Measurements from ENCODE around the gene CDON. TPM values are rescaled to one million over a fixed set of nuclear protein-coding genes. Genes with fewer than 3 reads are reported as not detected.
A peak's percentile ranks its signal among the peaks of the same experiment; 100 is the strongest.

The CDON gene
- total RNA-seq, 1 experiment from 2014 or later, result 34.1 TPM

DNA sequence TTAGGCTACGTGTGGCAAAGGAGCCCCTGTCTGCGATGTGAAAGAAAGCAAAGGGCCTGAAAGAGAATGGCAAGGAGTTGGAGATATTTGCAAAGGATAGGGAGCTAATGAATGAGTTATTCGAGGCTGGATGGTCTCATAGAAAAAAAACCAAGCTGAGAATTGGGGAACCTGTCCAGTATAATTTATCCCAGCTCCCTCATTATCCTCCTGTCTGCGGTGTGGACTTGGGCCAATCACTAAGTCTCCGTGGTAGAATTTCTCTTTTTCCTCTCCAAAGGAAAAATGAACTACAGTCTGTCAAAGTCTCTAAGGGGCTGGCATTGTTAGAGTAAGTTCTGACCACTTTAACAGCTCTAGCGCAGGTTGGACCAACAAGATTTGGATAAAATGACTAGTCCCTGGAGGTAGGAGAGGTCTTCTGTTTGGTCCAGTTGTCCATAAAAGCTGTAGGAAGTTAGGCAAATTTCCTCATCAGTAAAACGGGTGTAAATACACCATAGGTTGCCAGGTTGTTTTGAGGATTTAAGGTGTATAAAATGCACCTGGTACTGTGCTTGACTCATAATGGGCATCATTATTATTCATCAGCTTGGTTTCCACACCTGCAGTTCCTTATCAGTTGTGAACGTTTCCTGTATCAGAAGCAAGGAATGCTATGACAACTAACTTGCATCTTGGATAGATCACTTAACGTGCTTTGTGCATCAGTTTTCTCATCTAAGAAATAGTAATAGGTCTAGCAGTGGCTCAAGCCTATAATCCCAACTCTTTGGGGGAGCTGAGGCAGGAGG is 10.3 kb upstream of the CDON start:
- DNase-seq (ENCODE audit: low spot score), result no peak
- no peaks in the 10 kb centered on the region; the same call in 1 of the 2 replicates for H3K9me3 Mint-ChIP-seq
- POLR2A ChIA-PET, result interaction anchor here (1.6 kb wide), 1 partner anchor 11 kb away, joined by 5 read pairs; the partner anchor contains the start of gene CDON
- CTCF ChIA-PET, result interaction anchor here (1.1 to 1.5 kb wide), 3 partner anchors 10 to 12 kb away, joined by 3 to 9 read pairs (median 5); partner anchors contain the start of gene CDON
- H3K36me3 Mint-ChIP-seq, result no peaks in the 10 kb centered on the region
- H3K4me3 Mint-ChIP-seq, result peak overlapping the region; percentile 11
- H3K27ac Mint-ChIP-seq, result peak overlapping the region; percentile 21
- ATAC-seq, result peak; percentile 54; the same call in 1 of the 2 replicates
- TF ChIP-seq, protein P1, sequence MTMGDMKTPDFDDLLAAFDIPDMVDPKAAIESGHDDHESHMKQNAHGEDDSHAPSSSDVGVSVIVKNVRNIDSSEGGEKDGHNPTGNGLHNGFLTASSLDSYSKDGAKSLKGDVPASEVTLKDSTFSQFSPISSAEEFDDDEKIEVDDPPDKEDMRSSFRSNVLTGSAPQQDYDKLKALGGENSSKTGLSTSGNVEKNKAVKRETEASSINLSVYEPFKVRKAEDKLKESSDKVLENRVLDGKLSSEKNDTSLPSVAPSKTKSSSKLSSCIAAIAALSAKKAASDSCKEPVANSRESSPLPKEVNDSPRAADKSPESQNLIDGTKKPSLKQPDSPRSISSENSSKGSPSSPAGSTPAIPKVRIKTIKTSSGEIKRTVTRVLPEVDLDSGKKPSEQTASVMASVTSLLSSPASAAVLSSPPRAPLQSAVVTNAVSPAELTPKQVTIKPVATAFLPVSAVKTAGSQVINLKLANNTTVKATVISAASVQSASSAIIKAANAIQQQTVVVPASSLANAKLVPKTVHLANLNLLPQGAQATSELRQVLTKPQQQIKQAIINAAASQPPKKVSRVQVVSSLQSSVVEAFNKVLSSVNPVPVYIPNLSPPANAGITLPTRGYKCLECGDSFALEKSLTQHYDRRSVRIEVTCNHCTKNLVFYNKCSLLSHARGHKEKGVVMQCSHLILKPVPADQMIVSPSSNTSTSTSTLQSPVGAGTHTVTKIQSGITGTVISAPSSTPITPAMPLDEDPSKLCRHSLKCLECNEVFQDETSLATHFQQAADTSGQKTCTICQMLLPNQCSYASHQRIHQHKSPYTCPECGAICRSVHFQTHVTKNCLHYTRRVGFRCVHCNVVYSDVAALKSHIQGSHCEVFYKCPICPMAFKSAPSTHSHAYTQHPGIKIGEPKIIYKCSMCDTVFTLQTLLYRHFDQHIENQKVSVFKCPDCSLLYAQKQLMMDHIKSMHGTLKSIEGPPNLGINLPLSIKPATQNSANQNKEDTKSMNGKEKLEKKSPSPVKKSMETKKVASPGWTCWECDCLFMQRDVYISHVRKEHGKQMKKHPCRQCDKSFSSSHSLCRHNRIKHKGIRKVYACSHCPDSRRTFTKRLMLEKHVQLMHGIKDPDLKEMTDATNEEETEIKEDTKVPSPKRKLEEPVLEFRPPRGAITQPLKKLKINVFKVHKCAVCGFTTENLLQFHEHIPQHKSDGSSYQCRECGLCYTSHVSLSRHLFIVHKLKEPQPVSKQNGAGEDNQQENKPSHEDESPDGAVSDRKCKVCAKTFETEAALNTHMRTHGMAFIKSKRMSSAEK (CRISPR knock-in tag; IDR thresholded peaks at IDR 0.05; ENCODE audit: borderline replicate concordance), result no peak
- TF ChIP-seq MYBL2 (CRISPR knock-in tag; IDR thresholded peaks at IDR 0.05) (no peak), ZNF263 (CRISPR knock-in tag; IDR thresholded peaks at IDR 0.05; ENCODE audit: low read depth) (no peak), CBFB (CRISPR knock-in tag; IDR thresholded peaks at IDR 0.05; ENCODE audit: low read depth) (no peak), IRF2 (CRISPR knock-in tag; IDR thresholded peaks at IDR 0.05; ENCODE audit: borderline replicate concordance, low read depth) (no peak), ZNF396 (CRISPR knock-in tag; IDR thresholded peaks at IDR 0.05; ENCODE audit: borderline replicate concordance) (no peak), ZNF416 (CRISPR knock-in tag; IDR thresholded peaks at IDR 0.05) (no peak), KAT7 (CRISPR knock-in tag; IDR thresholded peaks at IDR 0.05; ENCODE audit: borderline replicate concordance) (no peak), ATF3 (CRISPR knock-in tag; conservative IDR thresholded peaks at IDR 0.05) (no peak), RORB (CRISPR knock-in tag; IDR thresholded peaks at IDR 0.05) (no peak), ATF6 (CRISPR knock-in tag; IDR thresholded peaks at IDR 0.05) (no peak), HMGA2 (CRISPR knock-in tag; IDR thresholded peaks at IDR 0.05) (no peak), USF1 (CRISPR knock-in tag; IDR thresholded peaks at IDR 0.05) (no peak), MXD4 (CRISPR knock-in tag; IDR thresholded peaks at IDR 0.05; ENCODE audit: borderline replicate concordance) (no peak), ZBTB21 (CRISPR knock-in tag; IDR thresholded peaks at IDR 0.05; ENCODE audit: borderline replicate concordance) (no peak), SMAD4 (CRISPR knock-in tag; IDR thresholded peaks at IDR 0.05) (no peak)
- TF ChIP-seq, protein P2, sequence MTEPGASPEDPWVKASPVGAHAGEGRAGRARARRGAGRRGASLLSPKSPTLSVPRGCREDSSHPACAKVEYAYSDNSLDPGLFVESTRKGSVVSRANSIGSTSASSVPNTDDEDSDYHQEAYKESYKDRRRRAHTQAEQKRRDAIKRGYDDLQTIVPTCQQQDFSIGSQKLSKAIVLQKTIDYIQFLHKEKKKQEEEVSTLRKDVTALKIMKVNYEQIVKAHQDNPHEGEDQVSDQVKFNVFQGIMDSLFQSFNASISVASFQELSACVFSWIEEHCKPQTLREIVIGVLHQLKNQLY (CRISPR knock-in tag; IDR thresholded peaks at IDR 0.05), result no peak
- TF ChIP-seq, protein P3, sequence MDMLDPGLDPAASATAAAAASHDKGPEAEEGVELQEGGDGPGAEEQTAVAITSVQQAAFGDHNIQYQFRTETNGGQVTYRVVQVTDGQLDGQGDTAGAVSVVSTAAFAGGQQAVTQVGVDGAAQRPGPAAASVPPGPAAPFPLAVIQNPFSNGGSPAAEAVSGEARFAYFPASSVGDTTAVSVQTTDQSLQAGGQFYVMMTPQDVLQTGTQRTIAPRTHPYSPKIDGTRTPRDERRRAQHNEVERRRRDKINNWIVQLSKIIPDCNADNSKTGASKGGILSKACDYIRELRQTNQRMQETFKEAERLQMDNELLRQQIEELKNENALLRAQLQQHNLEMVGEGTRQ (CRISPR knock-in tag; IDR thresholded peaks at IDR 0.05), result no peak
- TF ChIP-seq, protein P4, sequence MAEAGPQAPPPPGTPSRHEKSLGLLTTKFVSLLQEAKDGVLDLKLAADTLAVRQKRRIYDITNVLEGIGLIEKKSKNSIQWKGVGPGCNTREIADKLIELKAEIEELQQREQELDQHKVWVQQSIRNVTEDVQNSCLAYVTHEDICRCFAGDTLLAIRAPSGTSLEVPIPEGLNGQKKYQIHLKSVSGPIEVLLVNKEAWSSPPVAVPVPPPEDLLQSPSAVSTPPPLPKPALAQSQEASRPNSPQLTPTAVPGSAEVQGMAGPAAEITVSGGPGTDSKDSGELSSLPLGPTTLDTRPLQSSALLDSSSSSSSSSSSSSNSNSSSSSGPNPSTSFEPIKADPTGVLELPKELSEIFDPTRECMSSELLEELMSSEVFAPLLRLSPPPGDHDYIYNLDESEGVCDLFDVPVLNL (CRISPR knock-in tag; IDR thresholded peaks at IDR 0.05; ENCODE audit: borderline replicate concordance, low read depth), result no peak
- no peaks in the 10 kb centered on the region for H3K27me3 Mint-ChIP-seq (ENCODE audit: low read depth)
- peaks cover 31% of the 10 kb centered on the region for H3K4me1 Mint-ChIP-seq
